Spinal cord (tissue), 10 donors: ENCODE data around the gene IL17RB. TPM values are rescaled to one million over a fixed set of nuclear protein-coding genes. Genes with fewer than 3 reads are reported as not detected.

ENCODE experiments used
- DNase-seq, 6 donors: peaks; one replicate each; pipeline versions ENCODE4 v3.0.0 to v3.0.0-alpha.2; 2013 to 2015; ENCODE audit warnings: low spot score in 6 of 6, low read depth in 4 of 6
- H3K27ac ChIP-seq: one replicate; pipeline ENCODE4 v1.5.1; 2013; ENCODE audit warnings: low read depth, low read length, control low read depth
- H3K27me3 ChIP-seq: one replicate; pipeline ENCODE4 v1.6.1; 2013; ENCODE audit warnings: low read length; ENCODE audit not compliant: control insufficient read depth, insufficient read depth
- H3K36me3 ChIP-seq: one replicate; pipeline ENCODE4 v1.6.1; 2013; ENCODE audit warnings: low read length; ENCODE audit not compliant: control insufficient read depth, insufficient read depth
- H3K4me1 ChIP-seq: one replicate; pipeline ENCODE4 v1.6.1; 2013; ENCODE audit warnings: low read length; ENCODE audit not compliant: control insufficient read depth, insufficient read depth
- H3K4me3 ChIP-seq: one replicate; pipeline ENCODE4 v1.5.1; 2013; ENCODE audit warnings: low read depth, low read length, control low read depth
- H3K9me3 ChIP-seq: one replicate; pipeline ENCODE4 v1.6.1; 2013; ENCODE audit warnings: low read length; ENCODE audit not compliant: control insufficient read depth, insufficient read depth
- WGBS: methylation state at CpG from one replicate; pipeline ENCODE4 v1.1.5; 2013; ENCODE audit warnings: missing lambda C conversion rate; ENCODE audit not compliant: insufficient coverage; 5-methylcytosine and 5-hydroxymethylcytosine counted together
- polyA plus RNA-seq, 2 donors: library from polyadenylated mRNA; unstranded; fragments of 120-200 nt; gene quantifications; one replicate each; pipeline ENCODE4 v1.2.1, GENCODE V29; 2013; ENCODE audit not compliant: insufficient read length in 2 of 2
- total RNA-seq, 2 donors: library from RNA; depleted of rRNA in 1 of 2; stranded (reverse); fragments of 120-200 nt in 1 of 2; fragments of >200 nt in 1 of 2; gene quantifications; one replicate each; pipeline versions ENCODE4 v1.2.3 to v1.2.4, GENCODE V29; 2013 to 2014
- donor health status: healthy.

The IL17RB gene
- total and polyA plus RNA-seq, 4 donors = 8.4 to 28.7 (median 20.0) TPM

DNA sequence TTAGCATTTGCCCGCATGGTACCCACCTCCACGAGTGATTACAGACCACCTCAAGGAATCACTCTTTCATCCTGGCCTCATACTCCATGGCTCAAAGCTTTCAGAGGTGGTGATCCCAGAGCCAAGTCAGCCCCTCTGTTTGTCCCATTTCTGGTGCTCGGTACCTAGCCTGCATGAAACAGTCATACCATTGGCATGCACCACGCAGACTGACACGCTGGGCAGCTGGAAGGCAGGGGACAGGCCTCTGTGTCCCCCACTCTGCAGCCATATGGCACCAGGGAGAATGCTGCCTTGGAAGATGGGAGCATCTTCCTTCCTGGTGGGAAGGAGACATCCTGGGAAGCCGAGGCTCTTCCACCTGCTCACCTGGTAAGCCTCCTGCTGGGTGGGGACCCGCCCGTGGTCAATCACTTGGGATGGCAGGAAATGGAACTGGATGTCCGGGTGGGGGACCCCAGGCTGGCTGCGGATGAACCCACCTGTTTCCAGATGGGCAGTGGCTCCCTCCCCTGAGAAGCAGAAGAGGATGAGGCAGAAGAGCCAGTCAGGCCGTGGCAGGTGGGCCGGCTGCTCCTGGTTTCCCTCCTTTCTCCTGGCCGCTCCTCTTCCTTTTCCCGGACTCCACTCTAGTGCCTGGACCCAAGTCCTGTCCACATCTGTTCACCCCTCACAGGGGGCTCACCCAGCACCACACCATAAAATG, 27.1 kb upstream of the IL17RB start:
- Histone ChIP-seq H3K9me3 (no peaks in the 10 kb centered on the region), H3K36me3 (peaks cover 70% of the 10 kb centered on the region), H3K4me1 (peaks cover 49% of the 10 kb centered on the region), H3K27me3 (no peaks in the 10 kb centered on the region), H3K27ac (no peak overlapping the region), H3K4me3 (no peak overlapping the region)
- 96% methylated on average over 12 of the region's 14 CpGs for WGBS
- no peak for DNase-seq

DNA sequence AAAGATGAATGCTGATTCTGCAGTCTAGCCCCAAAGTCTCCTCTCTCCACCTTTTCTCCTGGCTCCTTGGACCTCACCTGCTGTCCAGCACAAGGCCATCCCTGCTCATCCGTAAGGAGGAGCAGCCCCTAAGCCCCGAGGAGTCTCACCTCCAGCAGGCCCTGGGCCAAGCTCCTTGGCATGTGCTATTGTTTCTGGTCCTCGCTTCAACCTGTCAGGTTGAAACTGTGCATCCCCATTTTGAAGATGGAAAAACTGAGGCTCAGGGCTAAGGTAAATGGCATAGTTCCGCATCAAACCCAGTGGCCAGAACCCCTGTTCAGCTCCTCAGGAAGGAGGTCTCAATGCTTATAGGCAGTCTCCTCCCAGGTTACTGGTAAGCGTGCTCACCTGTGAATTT, 26.3 kb upstream of the IL17RB start:
- Histone ChIP-seq H3K27ac (no peak overlapping the region), H3K27me3 (no peaks in the 10 kb centered on the region), H3K9me3 (no peaks in the 10 kb centered on the region), H3K4me1 (peaks cover 41% of the 10 kb centered on the region), H3K36me3 (peaks cover 65% of the 10 kb centered on the region), H3K4me3 (no peak overlapping the region)
- no peak for DNase-seq
- WGBS = 95% methylated on average over 4 of the region's 5 CpGs

DNA sequence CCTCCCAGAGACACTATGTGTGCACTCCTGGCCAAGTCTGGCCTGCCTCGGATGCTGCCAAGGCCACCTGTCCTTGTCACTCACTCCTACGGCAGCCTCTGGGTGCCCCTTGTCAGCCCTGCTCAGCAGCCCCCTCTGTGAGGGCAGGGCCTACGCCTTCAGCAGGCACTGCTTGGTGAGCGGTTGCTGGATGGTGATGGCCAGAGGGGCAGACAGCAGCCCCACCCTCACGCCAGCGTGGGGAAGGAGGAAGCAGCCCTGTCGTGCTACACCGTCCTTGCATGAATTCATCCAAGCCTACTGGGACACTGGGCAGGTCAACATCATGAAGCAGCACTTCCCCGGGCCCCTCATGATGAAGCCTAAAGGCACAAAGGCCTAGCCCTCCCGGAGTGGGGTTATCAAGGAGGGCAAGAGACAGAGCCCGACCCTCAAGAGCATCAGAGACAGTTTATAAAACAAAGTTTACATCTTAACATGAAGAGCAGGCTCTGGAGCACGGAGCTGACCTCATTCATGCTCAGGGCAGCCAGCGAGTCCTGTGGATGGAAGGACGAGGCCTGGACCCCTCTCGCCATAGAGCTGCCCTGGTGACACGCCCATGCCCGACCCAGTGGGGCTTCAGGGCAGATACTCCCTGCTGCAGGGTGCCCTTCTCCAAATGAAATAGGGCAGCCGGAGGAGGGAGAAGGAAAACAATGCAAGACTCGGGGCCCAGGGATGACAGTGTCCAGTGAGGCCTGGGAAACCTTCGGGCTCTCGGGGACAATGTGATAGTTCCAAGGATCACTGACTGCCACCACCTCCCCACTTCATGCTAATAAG, 25.4 kb upstream of the IL17RB start:
- Histone ChIP-seq H3K27ac (no peak overlapping the region), H3K4me3 (no peak overlapping the region), H3K27me3 (no peaks in the 10 kb centered on the region), H3K4me1 (peaks cover 33% of the 10 kb centered on the region), H3K36me3 (peaks cover 62% of the 10 kb centered on the region), H3K9me3 (no peaks in the 10 kb centered on the region)
- DNase-seq = no peak
- 87% methylated on average over 19 of the region's 21 CpGs for WGBS

DNA sequence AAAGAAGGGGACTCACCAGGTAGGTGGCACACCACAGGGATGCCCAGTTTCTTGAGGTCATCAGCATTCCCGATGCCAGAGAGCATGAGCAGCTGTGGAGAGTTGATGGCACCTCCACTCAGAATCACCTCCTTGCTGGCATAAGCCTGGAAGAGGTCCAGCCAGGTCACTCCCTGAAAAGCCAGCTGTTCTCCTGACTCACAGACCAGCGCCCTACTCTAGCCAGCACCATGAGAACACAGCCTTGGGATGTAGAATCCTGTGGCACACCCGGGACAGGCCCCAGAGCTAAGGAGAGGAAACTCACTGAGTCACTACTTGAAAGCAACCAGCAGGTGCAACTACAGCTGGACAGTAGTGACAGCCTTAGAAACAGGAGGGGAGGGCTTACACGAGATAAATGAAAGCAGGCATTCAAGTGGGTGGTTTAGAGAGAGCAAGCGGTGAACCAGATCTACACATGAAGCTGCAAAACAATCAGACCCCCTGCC, 24.7 kb upstream of the IL17RB start:
- H3K4me1 ChIP-seq = peaks cover 30% of the 10 kb centered on the region
- no peaks in the 10 kb centered on the region for H3K27me3 ChIP-seq
- H3K36me3 ChIP-seq = peaks cover 62% of the 10 kb centered on the region
- no peak for DNase-seq
- no peak overlapping the region for H3K27ac ChIP-seq
- H3K4me3 ChIP-seq = no peak overlapping the region
- WGBS = 76% methylated on average over 2 of the region's 5 CpGs
- H3K9me3 ChIP-seq = no peaks in the 10 kb centered on the region

DNA sequence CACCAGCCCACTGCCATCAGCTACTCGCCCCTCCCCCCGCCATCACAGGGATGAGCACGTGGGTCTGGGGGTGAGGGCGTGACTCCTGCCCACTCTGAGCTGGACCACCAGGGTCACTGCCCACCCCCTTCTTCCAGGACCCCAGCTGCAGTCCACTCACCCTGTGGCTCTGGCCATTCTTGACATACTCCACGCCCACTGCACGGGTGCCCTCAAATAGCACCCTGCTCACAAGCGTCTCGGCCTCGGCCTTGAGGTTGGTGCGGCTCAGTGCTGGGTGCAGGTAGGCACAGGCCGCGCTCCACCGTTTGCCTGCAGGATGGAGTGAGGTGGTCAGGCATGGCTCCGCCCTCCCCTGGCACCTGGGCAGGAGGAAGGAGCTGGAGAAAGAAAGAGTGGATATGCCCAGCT, 24.0 kb upstream of the IL17RB start:
- Histone ChIP-seq H3K27me3 (no peaks in the 10 kb centered on the region), H3K36me3 (peaks cover 58% of the 10 kb centered on the region), H3K4me1 (peaks cover 23% of the 10 kb centered on the region), H3K27ac (no peak overlapping the region), H3K4me3 (no peak overlapping the region), H3K9me3 (no peaks in the 10 kb centered on the region)
- 95% methylated on average over 13 of the region's 14 CpGs for WGBS
- no peak for DNase-seq

DNA sequence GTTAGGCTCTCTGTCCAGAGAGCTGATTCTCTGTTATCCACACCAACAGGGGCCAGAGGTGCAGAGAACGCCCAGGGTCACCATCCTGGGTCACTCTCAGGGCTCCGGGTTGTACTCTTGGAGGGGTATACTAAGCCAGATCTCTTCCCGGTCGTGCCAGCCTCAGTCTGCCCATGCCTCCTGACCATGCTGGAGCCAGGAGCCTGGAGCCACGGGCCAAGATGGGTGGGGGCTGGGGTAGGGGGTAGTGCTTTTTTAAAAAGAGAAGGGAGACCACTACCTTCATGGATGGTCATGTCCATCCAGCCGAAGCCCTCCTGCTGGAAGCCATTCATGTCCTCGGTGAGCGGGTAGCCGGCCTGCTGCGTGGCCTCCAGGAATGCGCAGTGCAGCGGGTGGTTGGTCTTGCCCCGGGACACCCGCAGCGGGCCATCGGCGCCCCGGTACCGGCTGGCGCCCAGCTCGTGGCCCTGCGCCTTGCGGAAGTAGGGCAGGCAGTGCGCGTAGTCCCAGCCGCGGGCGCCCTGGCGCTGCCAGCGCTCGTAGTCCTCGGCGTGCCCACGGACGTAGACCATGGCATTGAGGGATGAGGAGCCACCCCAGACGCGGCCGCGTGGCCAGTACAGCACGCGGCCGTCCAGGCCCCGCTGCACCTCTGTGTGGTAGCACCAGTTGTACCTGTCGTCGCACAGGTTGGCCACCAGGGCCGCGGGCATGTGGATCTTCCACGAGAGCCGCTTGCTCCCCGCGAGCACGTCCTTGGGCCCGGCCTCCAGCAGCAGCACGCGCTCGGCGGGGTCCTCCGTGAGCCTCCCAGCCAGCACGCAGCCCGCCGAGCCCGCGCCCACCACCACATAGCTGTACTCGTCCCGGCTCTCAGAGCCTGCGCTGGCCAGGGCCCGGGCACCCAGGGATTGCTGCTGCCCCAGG, 23.1 kb upstream of the IL17RB start:
- H3K36me3 ChIP-seq = peaks cover 49% of the 10 kb centered on the region
- H3K4me1 ChIP-seq = peaks cover 14% of the 10 kb centered on the region
- WGBS = 97% methylated on average over 67 of the region's 67 CpGs
- H3K27ac ChIP-seq = no peak overlapping the region
- H3K4me3 ChIP-seq = no peak overlapping the region
- DNase-seq = no peak
- no peaks in the 10 kb centered on the region for H3K9me3 ChIP-seq
- no peaks in the 10 kb centered on the region for H3K27me3 ChIP-seq

DNA sequence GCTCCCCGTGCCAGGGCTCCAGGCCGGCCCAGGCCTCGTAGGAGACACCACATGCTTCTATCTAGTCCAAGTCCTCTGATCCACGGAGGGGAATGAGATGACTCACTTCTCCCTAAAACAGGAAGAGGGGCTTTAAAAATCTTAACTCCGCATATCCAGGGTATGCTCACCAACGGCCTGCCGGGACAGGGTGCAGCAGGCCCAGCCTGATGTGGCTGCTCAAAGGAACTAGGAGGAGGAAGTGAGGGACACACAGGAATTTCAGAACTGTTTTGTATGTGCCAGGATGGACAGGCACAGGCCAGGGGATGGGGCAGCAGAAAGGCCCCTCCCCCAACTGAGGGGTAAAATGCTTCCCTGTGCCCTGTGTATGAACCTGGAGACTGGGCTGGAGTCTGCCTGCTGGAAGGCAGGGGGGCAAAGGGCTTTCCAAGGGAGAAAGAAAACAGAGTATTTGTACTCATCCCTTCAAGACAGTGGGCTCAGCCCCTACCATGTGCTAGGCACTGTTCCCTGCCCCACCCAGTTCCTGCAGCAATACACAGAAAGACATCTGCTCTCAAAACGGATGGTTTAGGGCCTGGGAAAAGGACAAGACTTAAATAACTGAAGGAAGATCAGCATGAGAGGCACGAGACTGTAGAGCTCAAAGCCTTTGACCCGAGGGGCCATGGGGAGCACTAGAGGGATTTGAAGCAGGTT, 22.3 kb upstream of the IL17RB start:
- Histone ChIP-seq H3K27ac (no peak overlapping the region), H3K4me1 (peaks cover 13% of the 10 kb centered on the region), H3K36me3 (peaks cover 41% of the 10 kb centered on the region), H3K9me3 (no peaks in the 10 kb centered on the region), H3K4me3 (no peak overlapping the region), H3K27me3 (no peaks in the 10 kb centered on the region)
- no peak for DNase-seq
- WGBS = 83% methylated on average over 9 of the region's 10 CpGs

DNA sequence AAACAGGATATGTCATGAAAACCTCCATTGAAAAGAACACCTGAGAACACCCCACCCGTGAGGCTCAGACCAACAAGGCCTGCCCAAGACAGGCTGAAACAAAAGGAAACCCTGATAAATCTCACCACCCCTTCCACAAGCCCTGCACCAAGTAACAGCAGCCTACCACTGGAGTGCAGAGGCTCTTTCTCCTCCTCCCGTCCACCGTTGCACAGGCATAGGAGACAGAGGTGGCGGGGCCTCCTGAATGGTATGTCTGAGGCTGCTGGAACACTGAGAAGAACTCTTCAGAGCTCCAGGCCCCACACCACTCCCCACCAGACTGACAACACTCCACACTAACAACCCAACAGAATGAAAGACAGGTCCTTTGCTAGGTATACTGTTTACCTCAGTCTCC, 21.6 kb upstream of the IL17RB start:
- no peak for DNase-seq
- WGBS = 94% methylated on average over 4 of the region's 4 CpGs

DNA sequence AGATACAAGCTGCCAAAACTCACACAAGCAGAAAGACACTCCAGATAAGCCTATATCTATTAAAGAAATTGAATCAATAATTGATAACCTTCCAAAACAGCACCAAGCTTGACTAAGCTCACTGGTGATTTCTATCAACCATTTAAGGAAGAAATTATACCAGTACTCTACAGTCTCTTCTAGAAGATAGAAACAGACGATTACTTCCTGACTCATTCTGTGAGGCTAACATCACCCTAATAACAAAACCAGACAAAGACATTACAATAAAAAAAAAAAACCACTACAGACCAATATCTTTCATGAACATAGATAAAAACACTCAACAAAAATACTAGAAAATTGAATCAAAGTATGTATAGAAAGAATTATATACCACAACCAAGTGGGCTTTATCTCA, 20.3 kb upstream of the IL17RB start:
- Histone ChIP-seq H3K27ac (no peak overlapping the region), H3K9me3 (no peaks in the 10 kb centered on the region), H3K4me3 (no peak overlapping the region), H3K27me3 (no peaks in the 10 kb centered on the region), H3K4me1 (peaks cover 13% of the 10 kb centered on the region), H3K36me3 (peaks cover 22% of the 10 kb centered on the region)
- no peak for DNase-seq
- WGBS = no CpG with 5 or more reads among the region's 1 CpG

More for the DNA sequence above, 21.6 kb upstream of the IL17RB start:
- H3K27ac ChIP-seq = no peak overlapping the region
- H3K9me3 ChIP-seq = no peaks in the 10 kb centered on the region
- no peaks in the 10 kb centered on the region for H3K27me3 ChIP-seq
- H3K36me3 ChIP-seq = peaks cover 34% of the 10 kb centered on the region
- H3K4me3 ChIP-seq = no peak overlapping the region
- peaks cover 13% of the 10 kb centered on the region for H3K4me1 ChIP-seq
